T-helper 9 cell (primary cell): ENCODE measurements around the gene ZBTB42.

Source experiments
- DNase-seq: peaks from one replicate; pipeline ENCODE4 v3.0.0-alpha.2; 2020

The ZBTB42 gene

GRCh38 chr14:104783484-104784217 is 17.2 kb upstream of the ZBTB42 start:
- no peak for DNase-seq

- DNase-seq: no peak
These were observed 16.7 kb upstream of the ZBTB42 start for GRCh38 chr14:104784218-104784568.

- no peak for DNase-seq
These were observed 15.8 kb upstream of the ZBTB42 start for GRCh38 chr14:104784846-104785707.

DNA sequence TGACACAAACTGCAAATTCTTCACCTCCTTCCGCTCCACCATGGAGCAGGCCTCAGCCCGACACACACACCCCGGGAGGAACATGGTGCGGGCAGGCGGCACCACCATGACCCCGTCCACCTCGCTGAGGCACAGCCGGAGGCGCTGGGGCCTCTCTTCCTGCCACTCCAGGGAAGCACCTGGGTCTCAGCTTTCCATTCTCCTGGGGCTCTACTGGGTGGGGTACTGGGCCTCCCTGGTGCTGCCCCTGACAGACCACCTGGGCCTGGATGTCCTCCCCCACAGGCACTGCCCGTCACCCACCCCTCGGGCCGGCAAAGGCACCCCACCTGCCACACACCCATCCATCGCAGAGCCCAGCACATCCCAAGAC is 15.2 kb upstream of the ZBTB42 start:
- DNase-seq: no peak

DNA sequence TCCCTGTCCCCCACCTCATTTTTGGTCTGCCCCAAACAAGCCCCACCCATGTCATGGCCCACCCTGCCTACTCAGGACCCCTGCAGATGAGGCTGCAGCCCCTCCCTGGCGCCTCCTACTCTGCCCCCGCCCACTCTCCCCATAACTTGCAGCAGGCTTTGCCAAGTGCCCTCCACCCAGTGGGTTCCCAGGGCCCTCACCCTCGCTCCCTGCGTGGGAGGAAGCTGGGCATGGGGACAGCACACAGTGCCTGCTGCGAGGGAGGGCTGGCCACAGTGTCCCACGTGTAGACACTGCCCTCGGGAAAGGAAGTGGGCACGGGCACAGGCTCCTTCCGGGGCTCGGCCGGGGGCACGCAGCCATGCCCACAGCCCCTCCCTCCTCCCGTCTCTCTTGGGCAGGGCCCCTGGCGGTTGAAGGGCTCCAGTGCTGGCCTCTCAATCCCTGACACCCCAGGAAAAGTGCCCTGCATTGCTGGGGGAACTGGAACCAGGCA is 14.8 kb upstream of the ZBTB42 start:
- no peak for DNase-seq

GRCh38 chr14:104786726-104787675 is 13.9 kb upstream of the ZBTB42 start:
- DNase-seq: no peak

DNA sequence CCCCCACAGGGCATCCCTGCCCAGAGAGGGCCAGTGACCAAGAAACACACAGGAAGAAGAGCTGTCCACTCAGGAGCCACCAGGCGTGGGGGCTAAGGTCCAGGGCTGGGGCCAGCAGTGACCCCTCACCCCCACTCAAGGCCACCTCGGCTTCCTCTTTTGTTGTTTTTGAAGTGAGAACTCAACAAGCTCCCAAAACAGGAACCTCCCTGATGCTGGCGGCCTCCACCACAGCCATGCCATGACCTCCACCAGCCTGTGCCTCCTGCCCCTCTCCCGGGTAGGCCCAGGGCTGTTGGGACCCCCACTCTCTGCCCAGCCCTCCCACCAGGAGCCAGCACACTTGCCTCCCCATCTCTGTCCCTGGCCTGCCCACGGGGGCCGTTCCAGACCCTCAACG is 13.2 kb upstream of the ZBTB42 start:
- DNase-seq: no peak

DNA sequence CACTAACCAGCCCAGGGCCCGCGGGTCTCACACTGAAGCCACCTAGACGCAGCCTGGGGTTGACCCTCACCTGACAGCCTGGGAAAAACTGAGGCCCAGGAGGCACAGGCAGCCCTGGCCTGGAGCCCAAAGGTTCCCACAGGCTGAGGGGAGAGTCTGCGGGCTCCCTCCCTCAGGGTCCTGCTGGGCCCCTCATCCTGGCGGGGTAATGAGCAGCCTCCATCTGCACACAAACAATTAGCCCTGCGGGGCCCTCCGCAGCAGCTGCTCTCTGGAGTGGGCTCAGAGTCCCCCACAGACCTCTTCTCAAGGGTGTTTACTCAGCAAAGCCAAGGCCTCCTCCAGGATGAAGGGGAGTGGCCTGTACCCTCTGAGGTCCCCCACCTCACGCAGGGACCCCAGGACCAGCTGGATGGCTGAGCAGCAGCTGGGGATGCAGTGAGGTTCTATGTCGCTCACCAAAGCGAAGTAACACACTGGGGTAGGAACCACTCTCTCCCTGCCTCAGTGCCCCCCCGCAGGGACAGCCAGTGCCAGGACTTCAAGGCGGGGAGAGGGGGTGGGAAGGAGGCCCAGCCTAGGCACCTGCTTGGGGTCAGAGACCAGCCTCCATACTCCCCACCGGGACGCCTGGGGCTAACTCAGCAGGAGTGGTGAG is 12.6 kb upstream of the ZBTB42 start:
- no peak for DNase-seq

GRCh38 chr14:104788873-104789663 is 11.8 kb upstream of the ZBTB42 start:
- no peak for DNase-seq

- DNase-seq: no peak
These were observed 10.9 kb upstream of the ZBTB42 start for GRCh38 chr14:104789752-104790743.

DNA sequence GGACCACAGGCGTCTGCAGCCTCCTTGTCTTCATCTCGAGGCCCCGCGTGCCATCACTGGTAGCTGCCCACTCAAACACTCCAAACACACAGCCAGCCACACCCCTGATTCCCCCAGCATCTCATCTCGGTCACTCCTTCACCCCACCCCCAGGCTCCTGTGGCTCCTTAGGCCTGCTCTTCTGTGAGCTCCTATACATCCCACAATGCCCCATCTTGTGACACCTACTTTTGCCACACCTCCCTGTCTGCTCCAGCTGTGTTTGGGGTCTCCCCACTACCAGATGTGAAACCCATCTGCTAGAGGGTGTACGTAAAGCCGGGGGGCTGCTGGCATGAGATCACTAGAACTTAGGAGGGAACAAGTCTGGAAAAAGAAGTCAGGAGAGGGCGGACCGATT is 9.5 kb upstream of the ZBTB42 start:
- DNase-seq: no peak

DNA sequence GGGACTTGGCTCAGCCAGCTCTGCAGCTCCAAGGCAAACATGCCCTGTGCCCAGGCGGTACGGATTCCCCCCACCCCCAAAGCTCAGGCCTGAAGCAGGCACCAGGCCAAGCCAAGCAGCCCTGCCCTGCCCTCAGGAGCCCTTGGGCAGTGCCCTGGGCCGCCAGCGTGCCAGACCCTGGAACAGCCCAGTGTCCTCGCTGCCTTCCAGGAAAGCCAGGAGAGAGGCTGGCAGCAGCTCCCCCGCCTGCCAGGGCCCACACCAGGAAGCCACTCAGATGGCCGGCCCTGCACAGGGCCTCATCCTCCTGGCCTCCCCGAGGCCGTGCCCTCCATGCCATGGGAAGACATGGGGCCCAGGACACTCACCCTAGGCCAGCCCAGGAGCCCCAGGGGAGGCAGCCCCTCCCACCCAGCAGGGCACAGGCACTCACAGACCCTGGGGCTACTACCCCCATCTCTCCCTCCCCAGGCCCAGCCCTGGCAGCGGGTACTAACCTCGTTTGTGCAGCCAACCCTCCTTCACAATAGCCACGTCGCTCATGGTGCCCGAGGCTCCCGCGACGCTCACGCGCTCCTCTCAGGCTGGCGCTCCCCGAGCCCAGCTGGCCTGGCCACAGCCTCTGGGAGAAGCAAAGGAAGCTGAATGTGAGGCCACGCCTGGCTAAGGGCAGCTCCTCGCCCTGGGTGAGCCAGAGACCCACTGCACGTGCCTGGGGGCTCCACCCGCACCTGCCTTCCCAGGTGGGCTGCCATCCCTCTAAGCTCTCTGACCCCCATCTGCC is 8.6 kb upstream of the ZBTB42 start:
- DNase-seq: no peak

GRCh38 chr14:104792945-104793702 is 7.8 kb upstream of the ZBTB42 start:
- no peak for DNase-seq

DNA sequence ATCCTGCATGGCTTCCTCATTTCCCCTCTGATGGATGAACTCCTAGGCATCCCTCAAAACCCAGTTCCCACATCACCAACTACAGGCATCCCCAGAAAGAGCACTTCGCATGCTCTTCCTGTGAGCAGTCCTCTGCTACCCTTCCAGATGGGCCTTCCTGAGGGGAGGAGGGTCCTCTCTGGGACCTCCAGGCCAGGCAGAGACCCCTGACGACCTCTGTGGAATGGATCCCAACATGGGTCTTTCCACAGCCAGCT is 7.3 kb upstream of the ZBTB42 start:
- DNase-seq: no peak

DNA sequence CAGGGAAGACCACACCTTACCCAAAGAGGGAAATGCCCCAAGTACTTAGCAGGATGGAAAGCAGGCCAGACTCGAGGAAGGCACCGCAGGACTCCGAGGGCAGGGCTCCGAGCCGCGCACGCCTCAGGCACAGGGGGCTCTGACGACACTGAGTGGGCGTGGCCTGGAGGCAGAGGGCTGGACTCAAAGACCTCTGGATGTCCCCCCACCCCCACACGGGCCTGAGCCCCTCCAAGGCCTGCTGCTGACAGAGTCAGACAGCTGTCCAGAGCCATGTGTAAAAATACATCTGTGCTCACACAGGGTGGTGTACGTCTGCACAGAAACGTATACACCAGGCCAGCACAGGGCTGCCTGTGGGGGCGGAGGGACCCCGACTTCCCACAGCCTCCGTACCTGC is 6.8 kb upstream of the ZBTB42 start:
- no peak for DNase-seq

DNA sequence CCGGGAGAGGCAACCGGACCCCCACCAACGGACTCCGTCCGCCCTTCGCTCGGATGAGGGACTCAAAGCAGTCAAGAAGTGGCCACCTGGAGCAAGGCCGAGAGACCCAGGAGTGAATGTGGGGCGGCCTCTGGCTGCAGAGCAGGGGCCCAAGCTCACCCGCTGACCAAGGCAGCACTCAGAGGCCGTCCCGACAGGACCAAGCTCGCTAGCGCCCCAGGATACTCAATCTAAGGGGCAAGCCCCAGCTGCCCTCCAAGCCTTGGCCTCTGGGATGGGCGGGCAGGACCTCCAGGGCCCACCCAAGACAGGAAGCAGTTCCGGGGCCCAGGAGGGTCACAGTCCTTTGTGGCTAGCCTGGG is 6.3 kb upstream of the ZBTB42 start:
- no peak for DNase-seq

- no peak for DNase-seq
These were observed 5.7 kb upstream of the ZBTB42 start, which contains the start of gene AKT1 for GRCh38 chr14:104794993-104795780. Gene AKT1 (minus strand): TSS chr14:104795748. CDS start chr14:104792643, 3,105 bp downstream.
